GM10248 (cell line): Measurements from ENCODE around the gene CETP.

Experiments used
- CTCF ChIA-PET: fragments of 300-600 bp; sonication (Branson Sonifier 250); formaldehyde crosslinking; extraction: SDS; loops from one replicate; lab custom pipeline; 2021; ENCODE audit warnings: antibody characterized with exemption; lab: Yijun Ruan, JAX
- POLR2A ChIA-PET: fragments of 350-650 bp; sonication (Branson Sonifier 250); formaldehyde crosslinking; extraction: SDS; loops from one replicate; lab custom pipeline; 2020; ENCODE audit warnings: antibody characterized with exemption; lab: Yijun Ruan, JAX
- DNase-seq: peaks from one replicate; pipeline ENCODE4 v3.0.0; 2012; ENCODE audit errors: extremely low spot score
- TF ChIP-seq, protein P1 (sequence below): IDR thresholded peaks from 2 replicates; pipeline ENCODE4 v1.5.1; 2012; ENCODE audit warnings: mild to moderate bottlenecking, low read depth; ENCODE audit errors: extremely low read depth, missing control alignments, control extremely low read depth

Gene CETP

DNA sequence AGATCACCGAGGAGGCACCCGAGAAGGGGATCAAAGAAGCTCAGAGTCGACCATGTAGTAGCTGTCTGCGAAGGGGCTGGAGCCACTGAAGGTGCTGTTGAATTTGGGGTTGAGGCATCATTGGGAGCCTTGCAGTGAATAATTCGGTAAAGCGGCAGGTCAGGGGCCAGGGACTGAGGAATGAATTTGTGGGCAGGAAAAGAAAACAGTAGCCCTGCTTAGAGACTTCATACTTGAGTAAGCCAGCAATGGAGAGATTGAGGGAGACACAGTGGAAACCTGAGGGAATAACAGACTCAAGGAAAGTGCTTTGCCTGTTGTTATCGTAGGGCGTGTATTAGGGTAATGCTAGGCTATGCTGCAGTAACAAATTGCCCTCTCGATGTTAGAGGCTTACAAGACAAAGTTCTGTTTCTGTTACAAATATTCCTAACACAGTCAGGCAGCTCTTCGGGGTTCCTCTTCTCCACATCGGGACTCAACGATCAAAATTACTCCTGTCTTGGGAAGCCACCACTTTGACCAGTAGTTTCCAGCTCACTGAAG is 43.2 kb upstream of the CETP start:
- POLR2A ChIA-PET = interaction anchor here (0.8 to 6.6 kb wide), 2 partner anchors 14 to 21 kb away, joined by 7 to 60 read pairs; partner anchors contain the start of gene HERPUD1
- no peak for DNase-seq
- TF ChIP-seq, protein P1, sequence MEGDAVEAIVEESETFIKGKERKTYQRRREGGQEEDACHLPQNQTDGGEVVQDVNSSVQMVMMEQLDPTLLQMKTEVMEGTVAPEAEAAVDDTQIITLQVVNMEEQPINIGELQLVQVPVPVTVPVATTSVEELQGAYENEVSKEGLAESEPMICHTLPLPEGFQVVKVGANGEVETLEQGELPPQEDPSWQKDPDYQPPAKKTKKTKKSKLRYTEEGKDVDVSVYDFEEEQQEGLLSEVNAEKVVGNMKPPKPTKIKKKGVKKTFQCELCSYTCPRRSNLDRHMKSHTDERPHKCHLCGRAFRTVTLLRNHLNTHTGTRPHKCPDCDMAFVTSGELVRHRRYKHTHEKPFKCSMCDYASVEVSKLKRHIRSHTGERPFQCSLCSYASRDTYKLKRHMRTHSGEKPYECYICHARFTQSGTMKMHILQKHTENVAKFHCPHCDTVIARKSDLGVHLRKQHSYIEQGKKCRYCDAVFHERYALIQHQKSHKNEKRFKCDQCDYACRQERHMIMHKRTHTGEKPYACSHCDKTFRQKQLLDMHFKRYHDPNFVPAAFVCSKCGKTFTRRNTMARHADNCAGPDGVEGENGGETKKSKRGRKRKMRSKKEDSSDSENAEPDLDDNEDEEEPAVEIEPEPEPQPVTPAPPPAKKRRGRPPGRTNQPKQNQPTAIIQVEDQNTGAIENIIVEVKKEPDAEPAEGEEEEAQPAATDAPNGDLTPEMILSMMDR = no peak
- CTCF ChIA-PET = interaction anchor here (0.9 to 2.3 kb wide), 7 partner anchors 9 to 46 kb away, joined by 3 to 6 read pairs (median 4); partner anchors contain the start of gene HERPUD1

GRCh38 chr16:56919099-56919800 is 42.5 kb upstream of the CETP start:
- TF ChIP-seq, protein P1 = no peak
- POLR2A ChIA-PET = interaction anchor here (0.5 to 6.6 kb wide), 2 partner anchors 13 to 14 kb away, joined by 10 to 60 read pairs; partner anchors contain the start of gene HERPUD1
- CTCF ChIA-PET = interaction anchor here (1.1 to 2.3 kb wide), 4 partner anchors 9 to 45 kb away, joined by 4 to 6 read pairs (median 4); no protein-coding TSS in a partner anchor
- DNase-seq = no peak

GRCh38 chr16:56921571-56921970 is 40.2 kb upstream of the CETP start:
- no peak for DNase-seq
- TF ChIP-seq, protein P1 = no peak
- ChIA-PET POLR2A (interaction anchor here (6.6 kb wide), 1 partner anchor 11 kb away, joined by 60 read pairs; the partner anchor contains the start of gene HERPUD1), CTCF (interaction anchor here (1.0 to 1.2 kb wide), 2 partner anchors 9 to 11 kb away, joined by 3 read pairs; no protein-coding TSS in a partner anchor)

DNA sequence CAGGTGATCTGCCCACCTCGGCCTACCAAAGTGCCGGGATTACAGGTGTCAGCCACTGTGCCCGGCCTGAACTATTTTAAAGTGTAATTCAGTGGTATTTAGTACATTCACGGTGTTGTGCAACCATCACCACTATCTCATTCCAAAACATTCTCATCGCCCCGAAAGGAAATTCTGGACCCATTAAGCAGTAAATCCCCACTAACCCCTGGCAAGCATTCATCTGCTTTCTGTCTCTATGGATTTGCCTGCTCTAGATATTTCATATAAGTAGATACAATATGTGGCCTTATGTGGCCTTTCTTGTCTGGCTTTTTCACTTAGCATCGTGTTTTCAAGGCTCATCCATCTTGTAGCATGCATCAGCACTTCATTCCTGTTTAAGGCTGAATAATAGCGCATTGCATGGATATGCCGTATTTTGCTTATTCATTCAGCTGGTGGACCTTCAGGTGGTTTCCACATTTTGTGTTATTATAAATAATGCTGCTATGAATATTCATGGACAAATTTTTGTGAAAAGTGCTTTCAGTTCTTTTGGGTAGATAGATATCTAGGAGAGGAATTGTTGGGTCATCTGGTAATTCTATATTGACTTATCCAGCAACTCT is 38.2 kb upstream of the CETP start:
- POLR2A ChIA-PET = no interaction called here

GRCh38 chr16:56927471-56927870 is 34.3 kb upstream of the CETP start:
- TF ChIP-seq, protein P1 = no peak
- CTCF ChIA-PET = interaction anchor here (1.3 to 1.8 kb wide), 4 partner anchors 9 to 64 kb away, joined by 4 to 7 read pairs (median 5); no protein-coding TSS in a partner anchor
- POLR2A ChIA-PET = interaction anchor here (1.1 kb wide), 1 partner anchor 9 kb away, joined by 5 read pairs; no protein-coding TSS in a partner anchor
- DNase-seq = no peak

More for the DNA sequence above, 38.2 kb upstream of the CETP start:
- DNase-seq = no peak
- CTCF ChIA-PET = interaction anchor here (0.7 kb wide), 1 partner anchor 123 kb away, joined by 3 read pairs; no protein-coding TSS in a partner anchor
- TF ChIP-seq, protein P1 = no peak

DNA sequence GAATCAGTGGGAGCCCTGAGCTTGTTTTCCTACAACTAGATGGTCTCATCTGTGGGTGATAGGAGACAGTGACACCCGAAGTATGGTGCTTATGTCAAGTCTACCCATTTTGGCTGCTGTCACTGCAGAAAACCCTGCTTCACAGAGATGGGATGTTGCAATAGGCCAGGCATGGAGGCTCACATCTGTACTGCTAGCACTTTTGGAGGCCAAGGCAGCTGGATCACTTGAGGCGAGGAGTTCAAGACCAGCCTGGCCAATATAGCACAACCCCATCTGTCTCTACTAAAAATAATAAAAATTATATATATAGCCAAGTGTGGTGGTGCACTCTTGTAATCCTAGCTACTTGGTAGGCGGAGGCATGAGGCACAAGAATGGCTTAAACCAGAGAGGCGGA is 32.1 kb upstream of the CETP start:
- ChIA-PET CTCF (interaction anchor here (1.3 to 2.5 kb wide), 3 partner anchors 9 to 62 kb away, joined by 4 to 8 read pairs (median 7); no protein-coding TSS in a partner anchor), POLR2A (no interaction called here)
- no peak for DNase-seq

More for the DNA sequence above, 32.1 kb upstream of the CETP start:
- TF ChIP-seq, protein P1 = no peak
